OCI-LY7 (cell line): Measurements from ENCODE around the gene DUSP16. TPM values are rescaled to one million over a fixed set of nuclear protein-coding genes. Genes with fewer than 3 reads are reported as not detected.
A peak's percentile ranks its signal among the peaks of the same experiment; 100 is the strongest.

ENCODE experiments used
- BruUV-seq: library from RNA; stranded (reverse); fragments of 400-500 nt; replicated peaks from 2 replicates; lab custom pipeline; 2021; lab: Mats Ljungman, UMichigan
- CTCF ChIA-PET: fragments of 300-600 bp; sonication (Branson Sonifier 250); formaldehyde crosslinking; loops from one replicate; lab custom pipeline; 2022; ENCODE audit warnings: antibody characterized with exemption; ENCODE audit not compliant: unreplicated experiment; lab: Charles Lee
- POLR2A ChIA-PET: fragments of 300-600 bp; sonication (Branson Sonifier 250); formaldehyde crosslinking; loops from one replicate; lab custom pipeline; 2022; ENCODE audit warnings: antibody characterized with exemption; lab: Charles Lee
- DNase-seq: peaks from one replicate; pipeline ENCODE4 v3.0.0-alpha.2; 2015; ENCODE audit warnings: low spot score
- H2AFZ ChIP-seq: fragments of 200-600 bp; sonication (generic), shearing (Covaris generic); 2 replicates; pipeline ENCODE4 v1.6.1; 2014; ENCODE audit warnings: mild to moderate bottlenecking, antibody characterized with exemption, low read length, moderate library complexity
- H3K27ac ChIP-seq: fragments of 200-600 bp; sonication (generic); 2 replicates; pipeline ENCODE4 v1.5.1; 2014; ENCODE audit warnings: mixed run types, low read depth, mild to moderate bottlenecking, moderate library complexity, low read length, inconsistent platforms; ENCODE audit not compliant: poor library complexity, severe bottlenecking
- H3K36me3 ChIP-seq: fragments of 200-600 bp; sonication (generic); 2 replicates; pipeline ENCODE4 v1.6.1; 2014; ENCODE audit warnings: mild to moderate bottlenecking, antibody characterized with exemption, low read length, moderate library complexity, mixed read lengths; ENCODE audit not compliant: insufficient read depth
- H3K4me1 ChIP-seq: fragments of 200-600 bp; sonication (generic); 2 replicates; pipeline ENCODE4 v1.5.1; 2014; ENCODE audit warnings: mild to moderate bottlenecking, low read length; ENCODE audit not compliant: insufficient read depth, poor library complexity, severe bottlenecking
- H3K4me2 ChIP-seq: fragments of 200-600 bp; sonication (generic); 2 replicates; pipeline ENCODE4 v1.6.1; 2014; ENCODE audit warnings: mild to moderate bottlenecking, low read length
- H3K4me3 ChIP-seq: fragments of 200-600 bp; sonication (generic); 2 replicates; pipeline ENCODE4 v1.5.1; 2014; ENCODE audit warnings: mild to moderate bottlenecking, low read depth, low read length; ENCODE audit not compliant: poor library complexity, severe bottlenecking
- H3K79me2 ChIP-seq: fragments of 200-600 bp; sonication (generic); 2 replicates; pipeline ENCODE4 v1.6.1; 2016; ENCODE audit warnings: low read depth, mild to moderate bottlenecking, low read length, moderate library complexity, mixed read lengths; ENCODE audit not compliant: insufficient read depth
- H3K9me2 ChIP-seq: fragments of 200-600 bp; sonication (generic); 2 replicates; pipeline ENCODE4 v1.6.1; 2016; ENCODE audit warnings: mild to moderate bottlenecking, low read length, mixed read lengths; ENCODE audit not compliant: insufficient read depth
- H3K9me3 ChIP-seq: fragments of 200-600 bp; sonication (generic); 2 replicates; pipeline ENCODE4 v1.6.1; 2014; ENCODE audit warnings: mild to moderate bottlenecking, mixed run types, low read length, mixed read lengths
- H4K20me1 ChIP-seq: fragments of 200-600 bp; sonication (generic); 2 replicates; pipeline ENCODE4 v1.6.1; 2014; ENCODE audit warnings: mild to moderate bottlenecking, antibody characterized with exemption, low read length, moderate library complexity, mixed read lengths; ENCODE audit not compliant: insufficient read depth
- EZH2phosphoT487 ChIP-seq: fragments of 200-600 bp; sonication (generic); IDR thresholded peaks from 2 replicates; pipeline ENCODE4 v1.6.1; 2018; ENCODE audit warnings: low read depth, borderline replicate concordance, mild to moderate bottlenecking, mixed run types, antibody characterized with exemption, low read length, moderate library complexity, mixed read lengths
- intact Hi-C: fragments of 100-400 bp; cut with micrococcal nuclease; formaldehyde crosslinking; loops from one replicate; pipeline ENCODE4 v1.10.0; 2022; ENCODE audit not compliant: unreplicated experiment
- total RNA-seq, 2 experiments: library from RNA; depleted of rRNA in 1 of 2; stranded (reverse); fragments of >200 nt in 1 of 2; shearing (Covaris generic) in 1 of 2; gene quantifications; 2 replicates each; pipeline ENCODE4 v1.2.3, GENCODE V29; 2014 to 2022
- TF ChIP-seq, protein P1 (sequence below): fragments of 200-600 bp; sonication (generic); conservative IDR thresholded peaks from 2 replicates; pipeline ENCODE4 v1.5.1; 2014; ENCODE audit warnings: mild to moderate bottlenecking, antibody characterized with exemption, low read length, moderate library complexity, mixed read lengths

DUSP16 gene
- total RNA-seq, 2 experiments from 2014 or later: 2.8 to 11.8 TPM

DNA sequence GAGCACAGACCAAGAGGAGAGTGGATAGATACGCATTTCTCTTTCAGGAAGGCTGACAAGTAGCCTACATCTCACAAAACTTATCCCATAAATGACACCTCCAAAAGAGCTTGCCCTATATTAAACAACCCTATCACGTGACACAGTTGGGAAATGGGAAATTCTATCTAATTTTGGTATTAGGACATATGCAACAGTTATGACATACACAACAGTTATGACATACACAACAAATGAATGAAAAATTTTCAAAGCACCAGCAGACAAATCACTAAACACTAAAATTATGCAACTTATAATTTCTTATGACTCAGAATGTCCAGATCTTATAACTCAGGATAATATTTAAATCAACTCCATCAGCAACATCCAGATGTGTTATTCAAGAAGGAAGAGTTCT is 54.1 kb downstream of the DUSP16 start:
- intact Hi-C loops: no loop called here
- Histone ChIP-seq H3K27ac (no peak overlapping the region), H3K4me1 (peaks cover 11% of the 10 kb centered on the region), H3K9me2 (no peaks in the 10 kb centered on the region), H2AFZ (no peak overlapping the region), H3K4me3 (no peak overlapping the region), H3K9me3 (no peaks in the 10 kb centered on the region), H3K79me2 (no peaks in the 10 kb centered on the region), H3K36me3 (no peaks in the 10 kb centered on the region), H3K4me2 (no peak overlapping the region), H4K20me1 (no peaks in the 10 kb centered on the region; the same call in none of the 2 replicates)
- BruUV-seq: no TSS peak
- CTCF ChIA-PET: no interaction called here
- DNase-seq: no peak
- POLR2A ChIA-PET: no interaction called here
- TF ChIP-seq, protein P1, sequence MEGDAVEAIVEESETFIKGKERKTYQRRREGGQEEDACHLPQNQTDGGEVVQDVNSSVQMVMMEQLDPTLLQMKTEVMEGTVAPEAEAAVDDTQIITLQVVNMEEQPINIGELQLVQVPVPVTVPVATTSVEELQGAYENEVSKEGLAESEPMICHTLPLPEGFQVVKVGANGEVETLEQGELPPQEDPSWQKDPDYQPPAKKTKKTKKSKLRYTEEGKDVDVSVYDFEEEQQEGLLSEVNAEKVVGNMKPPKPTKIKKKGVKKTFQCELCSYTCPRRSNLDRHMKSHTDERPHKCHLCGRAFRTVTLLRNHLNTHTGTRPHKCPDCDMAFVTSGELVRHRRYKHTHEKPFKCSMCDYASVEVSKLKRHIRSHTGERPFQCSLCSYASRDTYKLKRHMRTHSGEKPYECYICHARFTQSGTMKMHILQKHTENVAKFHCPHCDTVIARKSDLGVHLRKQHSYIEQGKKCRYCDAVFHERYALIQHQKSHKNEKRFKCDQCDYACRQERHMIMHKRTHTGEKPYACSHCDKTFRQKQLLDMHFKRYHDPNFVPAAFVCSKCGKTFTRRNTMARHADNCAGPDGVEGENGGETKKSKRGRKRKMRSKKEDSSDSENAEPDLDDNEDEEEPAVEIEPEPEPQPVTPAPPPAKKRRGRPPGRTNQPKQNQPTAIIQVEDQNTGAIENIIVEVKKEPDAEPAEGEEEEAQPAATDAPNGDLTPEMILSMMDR: no peak
- TF ChIP-seq EZH2phosphoT487: no peak

DNA sequence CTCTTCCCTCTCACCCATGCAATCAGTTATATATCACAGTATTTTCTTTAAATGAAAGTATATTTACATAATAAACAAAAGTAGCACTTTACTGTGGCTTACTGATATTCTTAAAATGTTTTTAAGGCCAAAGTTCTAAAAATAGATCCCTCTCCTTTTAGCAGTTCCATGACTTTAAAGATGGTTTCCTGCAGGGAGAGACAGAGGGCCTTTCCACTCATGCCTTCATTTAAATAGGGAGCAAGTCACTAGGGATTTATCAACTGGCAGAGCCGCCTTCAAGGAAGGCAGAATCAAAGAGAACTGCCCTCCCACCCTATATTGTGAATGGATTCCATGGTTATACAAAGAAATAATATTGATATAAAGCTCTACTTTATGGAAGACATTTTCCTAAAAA is 55.5 kb downstream of the DUSP16 start:
- H3K4me2 ChIP-seq: no peak overlapping the region
- intact Hi-C loops: no loop called here
- DNase-seq: no peak
- BruUV-seq: no TSS peak
- no peaks in the 10 kb centered on the region for H3K9me2 ChIP-seq
- TF ChIP-seq, protein P1: no peak
- TF ChIP-seq EZH2phosphoT487: no peak
- ChIA-PET POLR2A (interaction anchor here (0.6 kb wide), 1 partner anchor 1546 kb away, joined by 3 read pairs; no protein-coding TSS in a partner anchor), CTCF (no interaction called here)
- H4K20me1 ChIP-seq: no peaks in the 10 kb centered on the region; the same call in none of the 2 replicates
- H3K9me3 ChIP-seq: no peaks in the 10 kb centered on the region
- H3K4me1 ChIP-seq: peaks cover 11% of the 10 kb centered on the region
- no peak overlapping the region for H3K4me3 ChIP-seq
- H2AFZ ChIP-seq: no peak overlapping the region
- no peaks in the 10 kb centered on the region for H3K36me3 ChIP-seq
- H3K27ac ChIP-seq: no peak overlapping the region
- no peaks in the 10 kb centered on the region for H3K79me2 ChIP-seq

DNA sequence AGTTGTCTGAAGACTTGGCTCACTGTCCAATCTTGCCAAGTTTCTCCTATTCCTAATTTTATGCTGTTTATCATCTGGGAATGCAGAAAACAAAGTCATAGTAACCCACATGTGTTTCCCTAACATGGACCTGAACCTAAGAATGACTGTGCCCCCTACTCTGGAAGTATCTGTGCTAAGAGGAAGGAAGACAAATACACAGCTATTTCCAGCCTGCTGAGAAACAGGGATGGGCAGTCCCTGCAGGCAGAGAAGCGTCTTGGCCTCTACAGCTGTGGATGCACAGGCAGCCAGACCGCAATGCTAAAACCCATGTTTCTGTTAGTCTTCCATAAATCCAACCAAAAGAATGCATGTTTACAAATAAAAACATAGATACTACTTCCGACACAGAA is 56.2 kb downstream of the DUSP16 start:
- POLR2A ChIA-PET: interaction anchor here (0.6 to 1.2 kb wide), 2 partner anchors 13 to 1546 kb away, joined by 3 to 4 read pairs; no protein-coding TSS in a partner anchor
- 0 out of 2 replicates have a peak overlapping the region, but pooled peaks have one; percentile 32 for H3K4me2 ChIP-seq
- H2AFZ ChIP-seq: no peak overlapping the region
- H3K27ac ChIP-seq: no peak overlapping the region
- H3K9me3 ChIP-seq: no peaks in the 10 kb centered on the region
- no peak overlapping the region for H3K4me3 ChIP-seq
- no peak for DNase-seq
- peaks cover 11% of the 10 kb centered on the region for H3K4me1 ChIP-seq
- no peaks in the 10 kb centered on the region for H3K79me2 ChIP-seq
- no peaks in the 10 kb centered on the region for H3K9me2 ChIP-seq
- BruUV-seq: no TSS peak
- H4K20me1 ChIP-seq: no peaks in the 10 kb centered on the region; the same call in none of the 2 replicates
- intact Hi-C loops: no loop called here
- CTCF ChIA-PET: no interaction called here
- H3K36me3 ChIP-seq: no peaks in the 10 kb centered on the region
- no peak for TF ChIP-seq EZH2phosphoT487
